SK-N-MC (cell line): ENCODE data around the gene PRM1.

Experiments used
- EZH2 ChIP-seq: fragments of 200-600 bp; sonication (generic); IDR thresholded peaks from one replicate; pipeline ENCODE4 v1.6.1; 2017; ENCODE audit warnings: antibody characterized with exemption
- POLR2AphosphoS5 ChIP-seq: IDR thresholded peaks from 2 replicates; pipeline ENCODE4 v1.6.1; 2012; ENCODE audit warnings: mild to moderate bottlenecking, low read depth, low read length, borderline replicate concordance

GRCh38 chr16:11276143-11276895, 4.8 kb downstream of the PRM1 start, which contains the start of gene PRM2:
- TF ChIP-seq POLR2AphosphoS5 (no peak), EZH2 (no peak)
